ENCODE results near the gene RBM4.
"Not testable (repeated sequence)": the region's sequence is repeated elsewhere in the genome, so short reads cannot be mapped to it uniquely, and the experiment has no call there.

Gene RBM4

GRCh38 chr11:66617155-66617834, 21.2 kb upstream of the RBM4 start:
- no peak for DNase-seq (ENCODE audit: low spot score)

GRCh38 chr11:66619080-66619554, 19.4 kb upstream of the RBM4 start:
- peak; percentile 45 for DNase-seq (ENCODE audit: low spot score)

- no peak for DNase-seq (ENCODE audit: low spot score)
These were observed 14.1 kb upstream of the RBM4 start for GRCh38 chr11:66624450-66624849.

GRCh38 chr11:66625041-66625751, 13.3 kb upstream of the RBM4 start:
- peak; percentile 24 for DNase-seq (ENCODE audit: low spot score)

- DNase-seq (ENCODE audit: low spot score), result no peak
These were observed 12.8 kb upstream of the RBM4 start for GRCh38 chr11:66625752-66626149.

GRCh38 chr11:66626382-66626781, 12.1 kb upstream of the RBM4 start:
- no peak for DNase-seq (ENCODE audit: low spot score)

- DNase-seq (ENCODE audit: low spot score), result peak; percentile 72
These were observed 11.6 kb upstream of the RBM4 start for GRCh38 chr11:66626926-66627325.

- no peak for DNase-seq (ENCODE audit: low spot score)
These were observed 10.4 kb upstream of the RBM4 start for GRCh38 chr11:66628061-66628603.

GRCh38 chr11:66629356-66629755, 9.1 kb upstream of the RBM4 start:
- DNase-seq (ENCODE audit: low spot score), result no peak

- DNase-seq (ENCODE audit: low spot score), result no peak
These were observed 6.6 kb upstream of the RBM4 start for GRCh38 chr11:66631883-66632282.

- no peak for DNase-seq (ENCODE audit: low spot score)
These were observed 5.6 kb upstream of the RBM4 start for GRCh38 chr11:66632952-66633351.

GRCh38 chr11:66636411-66636810, 2.1 kb upstream of the RBM4 start:
- DNase-seq (ENCODE audit: low spot score), result no peak

GRCh38 chr11:66637557-66638176, 836 bp upstream of the RBM4 start:
- no peak for DNase-seq (ENCODE audit: low spot score)

GRCh38 chr11:66639066-66639813, 737 bp downstream of the RBM4 start:
- DNase-seq (ENCODE audit: low spot score), result peak; percentile 34

- not testable (repeated sequence) for DNase-seq (ENCODE audit: low spot score)
These were observed 1.4 kb downstream of the RBM4 start for GRCh38 chr11:66639814-66640340.

GRCh38 chr11:66641834-66642233, 3.3 kb downstream of the RBM4 start:
- no peak for DNase-seq (ENCODE audit: low spot score)

- DNase-seq (ENCODE audit: low spot score), result no peak
These were observed 5.4 kb downstream of the RBM4 start for GRCh38 chr11:66643745-66644437.

- no peak for DNase-seq (ENCODE audit: low spot score)
These were observed 8.3 kb downstream of the RBM4 start for GRCh38 chr11:66646828-66647227.

GRCh38 chr11:66649903-66650302, 11.4 kb downstream of the RBM4 start:
- no peak for DNase-seq (ENCODE audit: low spot score)

- no peak for DNase-seq (ENCODE audit: low spot score)
These were observed 12.5 kb downstream of the RBM4 start for GRCh38 chr11:66651016-66651415.

- no peak for DNase-seq (ENCODE audit: low spot score)
These were observed 14.1 kb downstream of the RBM4 start for GRCh38 chr11:66652651-66653050.
